GM12878 (cell line): Measurements from ENCODE around the gene TTLL6. TPM values are rescaled to one million over a fixed set of nuclear protein-coding genes. Genes with fewer than 3 reads are reported as not detected.

Source experiments
- ASH2L ChIP-seq: fragments of 300-600, 200-600 bp; sonication (generic); IDR thresholded peaks from 2 replicates; pipeline ENCODE4 v1.6.1; 2017; ENCODE audit warnings: low read depth, mild to moderate bottlenecking, borderline replicate concordance
- ATF2 ChIP-seq: IDR thresholded peaks from 2 replicates; pipeline ENCODE4 v1.6.1; 2012; ENCODE audit warnings: low read length, inconsistent platforms
- CEBPB ChIP-seq, 2 experiments: fragments of 150-350 bp in 1 of 2; IDR thresholded peaks; 2 replicates each; pipeline ENCODE4 v1.6.1; 2012 to 2014; ENCODE audit warnings: low read depth in 2 of 2, low read length in 2 of 2, borderline replicate concordance in 1 of 2, inconsistent platforms in 1 of 2
- CHD1 ChIP-seq: IDR thresholded peaks from 2 replicates; pipeline ENCODE4 v1.6.1; 2012; ENCODE audit warnings: low read depth, low read length, improper control_type of control experiment
- DPF2 ChIP-seq: fragments of 450-650 bp; IDR thresholded peaks from 2 replicates; pipeline ENCODE4 v1.6.1; 2017; ENCODE audit warnings: mild to moderate bottlenecking
- EP300 ChIP-seq, 2 experiments: fragments of 150-350 bp in 1 of 2; IDR thresholded peaks; 2 replicates each; pipeline ENCODE4 v1.6.1; 2011 to 2012; ENCODE audit warnings: low read depth in 2 of 2, low read length in 2 of 2, borderline replicate concordance in 1 of 2, improper control_type of control experiment in 1 of 2, inconsistent platforms in 1 of 2; ENCODE audit not compliant: control insufficient read depth in 1 of 2
- GABPA ChIP-seq: IDR thresholded peaks from 2 replicates; pipeline ENCODE4 v1.6.1; 2014; ENCODE audit warnings: antibody characterized with exemption, low read depth, mild to moderate bottlenecking, inconsistent platforms
- LARP7 ChIP-seq: fragments of 450-650 bp; IDR thresholded peaks from 2 replicates; pipeline ENCODE4 v1.6.1; 2017; ENCODE audit warnings: mild to moderate bottlenecking
- NFXL1 ChIP-seq: fragments of 450-650 bp; IDR thresholded peaks from 2 replicates; pipeline ENCODE4 v1.6.1; 2017; ENCODE audit warnings: antibody characterized with exemption, mild to moderate bottlenecking, borderline replicate concordance
- NFYB ChIP-seq: IDR thresholded peaks from 2 replicates; pipeline ENCODE4 v1.6.1; 2011; ENCODE audit warnings: low read depth, mild to moderate bottlenecking, low read length, improper control_type of control experiment, moderate library complexity; ENCODE audit not compliant: insufficient read depth
- PBX3 ChIP-seq: IDR thresholded peaks from 2 replicates; pipeline ENCODE4 v1.6.1; 2011; ENCODE audit warnings: mild to moderate bottlenecking, low read depth, low read length, moderate library complexity; ENCODE audit not compliant: insufficient replicate concordance
- POLR2AphosphoS2 ChIP-seq: IDR thresholded peaks from 2 replicates; pipeline ENCODE4 v1.6.1; 2011; ENCODE audit warnings: low read depth, mild to moderate bottlenecking, low read length, improper control_type of control experiment, moderate library complexity
- POLR2AphosphoS5 ChIP-seq: IDR thresholded peaks from 2 replicates; pipeline ENCODE4 v1.6.1; 2011; ENCODE audit warnings: mild to moderate bottlenecking, low read length, inconsistent platforms
- RBBP5 ChIP-seq: fragments of 200-600 bp; sonication (generic); conservative IDR thresholded peaks from 2 replicates; pipeline ENCODE4 v1.6.1; 2016
- SP1 ChIP-seq: IDR thresholded peaks from one replicate; pipeline ENCODE4 v1.6.1; 2011; ENCODE audit warnings: low read depth, low read length
- SPI1 ChIP-seq: IDR thresholded peaks from 2 replicates; pipeline ENCODE4 v1.6.1; 2011; ENCODE audit warnings: low read depth, mild to moderate bottlenecking, low read length, moderate library complexity, borderline replicate concordance; ENCODE audit not compliant: insufficient read depth
- SREBF1 ChIP-seq: IDR thresholded peaks from 2 replicates; pipeline ENCODE4 v1.6.1; 2012; ENCODE audit warnings: mild to moderate bottlenecking, low read length
- SRF ChIP-seq, 2 experiments: IDR thresholded peaks; 2 replicates each; pipeline ENCODE4 v1.6.1; 2011; ENCODE audit warnings: low read depth in 2 of 2, low read length in 2 of 2, mild to moderate bottlenecking in 1 of 2, moderate library complexity in 1 of 2
- STAT3 ChIP-seq: IDR thresholded peaks from 2 replicates; pipeline ENCODE4 v1.6.1; 2011; ENCODE audit warnings: low read depth, low read length, improper control_type of control experiment
- TARDBP ChIP-seq: IDR thresholded peaks from 2 replicates; pipeline ENCODE4 v1.6.1; 2016; ENCODE audit warnings: borderline replicate concordance
- TBL1XR1 ChIP-seq: IDR thresholded peaks from 2 replicates; pipeline ENCODE4 v1.6.1; 2012; ENCODE audit warnings: low read depth, low read length, improper control_type of control experiment
- TCF12 ChIP-seq: IDR thresholded peaks from 2 replicates; pipeline ENCODE4 v1.6.1; 2011; ENCODE audit warnings: low read depth, mild to moderate bottlenecking, low read length
- TCF7 ChIP-seq: IDR thresholded peaks from 2 replicates; pipeline ENCODE4 v1.6.1; 2014; ENCODE audit warnings: antibody characterized with exemption, borderline replicate concordance
- USF1 ChIP-seq: IDR thresholded peaks from 2 replicates; pipeline ENCODE4 v1.6.1; 2011; ENCODE audit warnings: borderline replicate concordance, low read depth, mild to moderate bottlenecking, moderate library complexity, mixed read lengths, low read length; ENCODE audit not compliant: insufficient read depth; ENCODE audit errors: extremely low read length
- ZBTB33 ChIP-seq: fragments of 450-650 bp; IDR thresholded peaks from 2 replicates; pipeline ENCODE4 v1.6.1; 2017; ENCODE audit warnings: mild to moderate bottlenecking
- ZNF24 ChIP-seq: fragments of 450-650 bp; IDR thresholded peaks from 2 replicates; pipeline ENCODE4 v1.6.1; 2017; ENCODE audit warnings: antibody characterized with exemption, mild to moderate bottlenecking
- ZNF384 ChIP-seq: IDR thresholded peaks from 2 replicates; pipeline ENCODE4 v1.6.1; 2012; ENCODE audit warnings: low read depth, mild to moderate bottlenecking, low read length, improper control_type of control experiment, borderline replicate concordance
- polyA plus RNA-seq, 11 experiments: library from polyadenylated mRNA; depleted of rRNA in 4 of 11; unstranded in 6 of 11; stranded (reverse) in 5 of 11; fragments of >200 nt; fragmentation: Nextera tagmentation in 4 of 11; fragmentation: Illumina TruSeq in 1 of 11; extraction: Ambion mirVana in 4 of 11; extraction: Trizol in 1 of 11; gene quantifications; 1 replicate in 1 of 11; 2 replicates in 10 of 11; pipeline versions ENCODE4 v1.2.1 to v1.2.3, GENCODE V29; 2011 to 2016; ENCODE audit warnings: inconsistent platforms in 2 of 11, missing spikeins in 2 of 11, low read depth in 1 of 11
- total RNA-seq, 4 experiments: library from RNA; depleted of rRNA in 3 of 4; stranded (reverse); fragments of >200 nt in 3 of 4; fragmentation: Illumina TruSeq in 1 of 4; extraction: Trizol in 1 of 4; gene quantifications; 2 replicates each; pipeline versions ENCODE4 v1.2.1 to v1.2.3, GENCODE V29; 2013 to 2021

The TTLL6 gene
- total and polyA plus RNA-seq, 10 of the 15 experiments (the other 5 are each of a cell fraction or from before 2014, with no cell fraction given): 0.06 to 0.36 (median 0.13) TPM; not detected in 4

GRCh38 chr17:48830840-48831548 lies 14.0 kb upstream of the TTLL6 start, which contains the start of gene CALCOCO2 (continued):
- TF ChIP-seq LARP7: no peak; the same call in none of the 2 replicates
- no peak for TF ChIP-seq STAT3
- TF ChIP-seq CHD1: no peak
- TF ChIP-seq SRF (IDR thresholded peaks at IDR 0.05; ENCODE audit: low read depth in 2 of 2, low read length in 2 of 2): no peak
- no peak; a peak in 1 of 4 replicates for TF ChIP-seq CEBPB (IDR thresholded peaks at IDR 0.05; ENCODE audit: borderline replicate concordance in 1 of 2, low read depth in 2 of 2, low read length in 2 of 2)
- no peak for TF ChIP-seq SREBF1
- TF ChIP-seq ZNF24: no peak
- TF ChIP-seq ZBTB33: no peak
- peak; percentile 70 for TF ChIP-seq POLR2AphosphoS5
- TF ChIP-seq GABPA: no peak
- TF ChIP-seq PBX3: no peak
- TF ChIP-seq ATF2: no peak
- TF ChIP-seq RBBP5: no peak
- TF ChIP-seq TCF7: no peak
- no peak for TF ChIP-seq ZNF384
- peak; percentile 70 for TF ChIP-seq DPF2
- no peak for TF ChIP-seq EP300 (IDR thresholded peaks at IDR 0.05; ENCODE audit: borderline replicate concordance in 1 of 2, control insufficient read depth in 1 of 2, low read depth in 2 of 2, low read length in 2 of 2)
- TF ChIP-seq NFXL1: no peak
- no peak for TF ChIP-seq TBL1XR1
- no peak for TF ChIP-seq ASH2L
- TF ChIP-seq NFYB: no peak
- peak; percentile 88 for TF ChIP-seq SP1
- TF ChIP-seq SPI1: no peak
- TF ChIP-seq POLR2AphosphoS2: no peak
- no peak for TF ChIP-seq TCF12
- TF ChIP-seq TARDBP: 0 out of 2 replicates have a peak, but pooled peaks have one; percentile 84
- TF ChIP-seq USF1: peak; percentile 25
